ENCODE results near the gene UTS2B.

GRCh38 chr3:191292243-191293015 lies 37.9 kb downstream of the UTS2B start:
- TF ChIP-seq ZNF274 (IDR thresholded peaks at IDR 0.05; ENCODE audit: low read depth, low read length) (no peak), SUZ12 (IDR thresholded peaks at IDR 0.05; ENCODE audit: extremely low read depth, insufficient read depth, insufficient read length) (no peak)

Data from NT2/D1 (cell line).